HG02678 (cell line): ENCODE measurements around the gene CCL7.

Experiments
- ATAC-seq: cut with Tn5 transposase; IDR thresholded peaks from one replicate; pipeline ENCODE4 v1.9.1; 2021; ENCODE audit warnings: mild to moderate bottlenecking, moderate library complexity; ENCODE audit not compliant: unreplicated experiment

Gene CCL7

GRCh38 chr17:34246446-34246845 is 23.6 kb upstream of the CCL7 start:
- no peak for ATAC-seq

- no peak for ATAC-seq
Measured at GRCh38 chr17:34246881-34247280, 23.1 kb upstream of the CCL7 start.

- no peak for ATAC-seq
Measured at GRCh38 chr17:34248511-34249024, 21.5 kb upstream of the CCL7 start.

GRCh38 chr17:34249061-34249460 is 21.0 kb upstream of the CCL7 start:
- no peak for ATAC-seq

- ATAC-seq = no peak
Measured at GRCh38 chr17:34249478-34249877, 20.5 kb upstream of the CCL7 start.

GRCh38 chr17:34251186-34251585 is 18.8 kb upstream of the CCL7 start:
- ATAC-seq = no peak

GRCh38 chr17:34252095-34252443 is 18.0 kb upstream of the CCL7 start:
- ATAC-seq = peak; percentile 51

GRCh38 chr17:34252444-34253138 is 17.4 kb upstream of the CCL7 start:
- ATAC-seq = no peak

- no peak for ATAC-seq
Measured at GRCh38 chr17:34253139-34253525, 16.9 kb upstream of the CCL7 start.

- ATAC-seq = no peak
Measured at GRCh38 chr17:34254146-34254545, 15.9 kb upstream of the CCL7 start.

GRCh38 chr17:34254651-34255380 is 15.2 kb upstream of the CCL7 start, which contains the start of gene CCL2:
Gene CCL2, plus strand, starts transcription at chr17:34255285. Its CDS starts 65 bp downstream, at chr17:34255350.
- ATAC-seq = no peak

GRCh38 chr17:34255381-34255732 is 14.7 kb upstream of the CCL7 start:
- ATAC-seq = no peak

GRCh38 chr17:34255841-34256240 is 14.2 kb upstream of the CCL7 start:
- no peak for ATAC-seq

GRCh38 chr17:34257299-34257985 is 12.6 kb upstream of the CCL7 start:
- no peak for ATAC-seq

- ATAC-seq = no peak
Measured at GRCh38 chr17:34257986-34258326, 12.1 kb upstream of the CCL7 start.

- no peak for ATAC-seq
Measured at GRCh38 chr17:34259146-34259545, 10.9 kb upstream of the CCL7 start.

GRCh38 chr17:34260861-34261260 is 9.2 kb upstream of the CCL7 start:
- no peak for ATAC-seq

GRCh38 chr17:34261568-34262337 is 8.3 kb upstream of the CCL7 start:
- no peak for ATAC-seq

GRCh38 chr17:34265711-34266110 is 4.3 kb upstream of the CCL7 start:
- no peak for ATAC-seq

GRCh38 chr17:34275881-34276280 is 5.9 kb downstream of the CCL7 start:
- no peak for ATAC-seq

GRCh38 chr17:34276826-34277225 is 6.8 kb downstream of the CCL7 start:
- no peak for ATAC-seq
